GM19397 (cell line): ENCODE measurements around the gene EFNA4.

Experiments used
- ATAC-seq: cut with Tn5 transposase; IDR thresholded peaks from one replicate; pipeline ENCODE4 v1.9.1; 2021; ENCODE audit warnings: mild to moderate bottlenecking, moderate library complexity; ENCODE audit not compliant: unreplicated experiment

Gene EFNA4

GRCh38 chr1:155063550-155064110 lies at the start of gene EFNA4:
Gene EFNA4 (plus strand): TSS chr1:155063740. CDS start chr1:155063824, 84 bp downstream.
- ATAC-seq: peak; percentile 56

- ATAC-seq: no peak
Observed at GRCh38 chr1:155014709-155015508, 48.6 kb upstream of the EFNA4 start.

- no peak for ATAC-seq
Observed at GRCh38 chr1:155015527-155016230, 47.9 kb upstream of the EFNA4 start.

- ATAC-seq: no peak
Observed at GRCh38 chr1:155016231-155016831, 47.2 kb upstream of the EFNA4 start.

GRCh38 chr1:155017041-155017945 lies 46.2 kb upstream of the EFNA4 start:
- ATAC-seq: peak; percentile 76

- no peak for ATAC-seq
Observed at GRCh38 chr1:155017946-155018316, 45.6 kb upstream of the EFNA4 start.

GRCh38 chr1:155018617-155019348 lies 44.8 kb upstream of the EFNA4 start:
- ATAC-seq: no peak

- ATAC-seq: no peak
Observed at GRCh38 chr1:155019377-155020245, 43.9 kb upstream of the EFNA4 start.

- ATAC-seq: no peak
Observed at GRCh38 chr1:155022136-155022926, 41.2 kb upstream of the EFNA4 start.

GRCh38 chr1:155022927-155023236 lies 40.7 kb upstream of the EFNA4 start:
- no peak for ATAC-seq

GRCh38 chr1:155023627-155024026 lies 39.9 kb upstream of the EFNA4 start:
- no peak for ATAC-seq

- no peak for ATAC-seq
Observed at GRCh38 chr1:155024315-155024714, 39.2 kb upstream of the EFNA4 start.

- ATAC-seq: no peak
Observed at GRCh38 chr1:155026154-155026553, 37.4 kb upstream of the EFNA4 start.

- ATAC-seq: no peak
Observed at GRCh38 chr1:155026588-155026987, 37.0 kb upstream of the EFNA4 start.

- ATAC-seq: no peak
Observed at GRCh38 chr1:155029513-155030242, 33.9 kb upstream of the EFNA4 start.

GRCh38 chr1:155030243-155030795 lies 33.2 kb upstream of the EFNA4 start:
- ATAC-seq: no peak

GRCh38 chr1:155030899-155031298 lies 32.6 kb upstream of the EFNA4 start:
- ATAC-seq: no peak
